Effector CD4-positive, alpha-beta T cell (primary cell): Measurements from ENCODE around the gene TMEM52.
A peak's percentile ranks its signal among the peaks of the same experiment; 100 is the strongest.

Experiments
- DNase-seq: peaks from one replicate; pipeline ENCODE4 v3.0.0-alpha.2; 2020
- total RNA-seq: gene quantifications from one replicate; lab custom pipeline; 2026; lab: John Stamatoyannopoulos, UW

The TMEM52 gene
- 1.3 reads per million for total RNA-seq

DNA sequence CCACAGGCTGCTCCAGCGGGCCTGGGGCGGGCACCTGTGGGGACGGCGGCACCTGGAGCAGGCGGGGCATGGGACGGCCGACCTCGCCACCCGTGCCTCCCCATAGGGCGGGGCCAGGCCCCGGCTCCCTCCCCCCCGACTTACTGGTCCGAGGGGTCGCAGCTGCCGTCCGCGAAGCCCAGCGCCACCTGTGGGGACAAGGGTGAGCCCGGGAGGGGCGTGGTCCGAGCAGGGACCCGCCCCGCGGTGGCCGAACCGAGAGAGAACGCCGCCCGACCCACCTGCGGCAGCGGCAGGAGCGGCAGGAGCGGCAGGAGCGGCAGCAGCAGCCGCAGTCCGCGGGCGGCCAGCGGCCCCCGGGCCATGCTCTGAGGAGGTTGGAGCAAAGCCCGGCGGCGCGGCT is at the start of gene TMEM52:
TMEM52 (minus strand) TSS at position 379 of the 403 bp plus-strand sequence; CDS start at position 365, 14 bp downstream.
- DNase-seq: no peak

DNA sequence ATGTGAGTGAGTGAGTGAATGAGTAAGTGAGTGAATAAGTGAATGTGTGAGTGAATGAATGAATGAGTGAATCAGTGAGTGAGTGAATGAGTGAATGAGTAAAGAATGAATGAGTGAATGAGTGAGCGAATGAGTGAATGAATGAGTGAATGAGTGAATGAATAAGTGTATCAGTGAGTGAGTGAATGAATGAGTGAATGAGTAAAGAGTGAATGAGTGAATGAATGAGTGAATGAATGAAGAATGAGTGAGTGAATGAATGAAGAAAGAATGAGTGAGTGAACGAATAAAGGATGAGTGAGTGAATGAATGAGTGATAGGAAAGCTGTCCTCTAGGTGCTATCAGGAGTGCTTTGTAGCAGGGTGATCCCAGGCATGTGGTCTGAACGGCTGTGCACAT is 48.8 kb upstream of the TMEM52 start:
- no peak for DNase-seq

DNA sequence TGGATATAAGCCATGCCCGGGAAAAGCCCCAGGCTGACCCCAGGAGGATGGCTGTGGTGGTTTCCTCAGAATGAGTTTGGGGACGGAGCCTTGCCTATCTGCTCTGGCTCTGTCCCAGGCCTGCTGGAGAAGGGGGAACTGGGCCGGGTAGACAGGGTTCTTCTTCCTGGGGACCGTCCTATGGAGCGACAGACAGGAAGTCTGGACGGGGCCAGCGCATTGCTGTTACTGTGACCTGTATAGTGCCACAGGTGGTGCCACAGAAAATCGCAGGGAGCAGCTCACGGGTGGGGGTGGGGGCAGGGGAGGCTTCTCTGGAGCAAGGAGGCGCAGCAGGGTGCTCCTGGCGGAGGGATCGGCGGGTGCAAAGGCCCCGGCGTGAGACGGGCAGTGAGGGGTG is 48.1 kb upstream of the TMEM52 start:
- DNase-seq: no peak

DNA sequence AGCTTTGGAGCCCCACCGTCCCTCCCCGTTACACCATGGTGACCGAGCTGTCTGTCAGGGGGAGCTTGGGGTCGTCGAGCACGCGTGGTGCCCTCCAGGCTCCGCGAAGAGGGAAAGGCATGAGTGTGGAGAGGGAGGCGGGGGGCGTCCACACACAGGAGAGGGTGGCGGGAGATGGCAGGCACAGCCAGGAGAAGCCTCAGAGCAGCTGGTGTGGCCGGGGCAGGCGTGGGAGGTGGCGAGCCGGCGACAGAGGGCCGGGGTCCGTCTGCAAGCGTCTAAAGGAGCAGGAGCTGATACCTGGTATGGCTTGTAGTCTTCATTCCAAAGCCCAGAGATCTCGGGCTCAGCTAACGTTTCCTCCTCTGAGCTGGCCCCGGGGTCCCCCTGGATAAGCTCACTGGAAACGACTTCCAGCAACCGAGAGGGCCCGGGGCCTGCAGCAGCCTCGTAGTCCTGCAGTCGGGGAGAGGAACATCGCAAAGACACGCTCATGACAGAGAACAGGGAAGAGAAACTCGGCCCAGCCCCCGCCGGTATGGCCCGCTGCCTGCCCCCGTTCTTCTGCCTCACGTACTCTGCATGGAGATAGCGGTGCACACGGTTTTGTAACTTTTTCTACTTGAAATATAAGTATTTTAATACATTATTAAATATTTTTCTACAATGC is 47.1 kb upstream of the TMEM52 start:
- DNase-seq: no peak

DNA sequence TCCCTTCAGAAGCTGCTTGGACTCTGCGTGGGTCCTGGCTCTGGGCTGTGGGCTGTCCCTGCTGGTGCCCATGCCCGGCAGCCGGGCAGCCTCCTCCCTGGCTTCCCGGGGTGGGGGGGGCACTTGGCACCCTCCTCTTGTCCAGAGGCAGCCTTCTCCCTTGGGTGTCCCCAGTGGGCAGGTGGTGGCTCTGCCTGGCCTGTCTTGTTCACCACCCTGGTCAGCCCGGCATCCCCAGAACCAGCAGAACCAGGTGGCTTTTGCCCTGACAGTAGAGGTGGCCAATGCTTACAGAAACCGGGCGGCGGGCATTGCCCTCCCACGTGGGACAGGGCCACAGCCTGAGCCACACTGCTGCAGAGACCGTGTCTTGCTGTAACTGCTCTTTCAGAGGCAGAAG is 46.5 kb upstream of the TMEM52 start:
- no peak for DNase-seq

DNA sequence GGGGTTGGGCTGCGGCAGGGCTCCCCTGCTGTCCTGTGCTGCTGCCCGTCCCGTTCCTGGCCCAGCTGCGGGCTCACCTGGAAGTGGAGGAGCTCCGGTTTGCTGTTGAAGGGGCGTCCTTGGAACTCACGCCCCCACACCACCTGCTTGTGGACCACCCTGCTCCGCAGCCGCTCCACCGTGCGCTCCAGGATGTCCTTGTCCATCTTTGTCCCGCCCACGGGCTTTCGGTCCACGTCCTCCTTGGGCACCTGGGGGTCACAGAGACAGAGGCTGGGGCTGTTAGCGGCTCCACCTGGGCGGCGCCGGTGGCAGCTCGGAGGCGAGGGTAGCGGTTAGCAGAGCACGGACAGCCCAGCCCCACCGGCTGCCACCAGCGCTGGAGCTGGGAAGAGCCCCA is 45.7 kb upstream of the TMEM52 start:
- no peak for DNase-seq

DNA sequence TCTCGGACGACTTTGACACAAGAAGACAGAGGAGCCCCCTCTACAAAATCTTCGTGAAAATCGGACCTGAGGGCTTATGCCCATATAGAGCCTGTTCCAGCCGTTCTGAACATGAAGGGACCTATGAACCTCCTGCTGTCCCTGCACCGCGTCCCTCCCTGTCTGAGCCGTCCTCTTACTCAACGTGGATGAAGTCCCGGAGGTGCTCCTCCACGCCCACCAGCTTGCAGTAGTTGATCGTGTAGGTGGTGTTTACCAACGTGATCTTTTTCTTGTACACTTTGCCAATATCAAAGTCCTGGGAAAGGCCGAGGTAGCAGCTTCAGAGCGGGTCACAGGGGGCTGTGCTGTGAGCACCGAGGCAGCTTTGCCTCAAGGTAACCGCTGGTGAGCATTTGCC is 44.5 kb upstream of the TMEM52 start:
- no peak for DNase-seq

DNA sequence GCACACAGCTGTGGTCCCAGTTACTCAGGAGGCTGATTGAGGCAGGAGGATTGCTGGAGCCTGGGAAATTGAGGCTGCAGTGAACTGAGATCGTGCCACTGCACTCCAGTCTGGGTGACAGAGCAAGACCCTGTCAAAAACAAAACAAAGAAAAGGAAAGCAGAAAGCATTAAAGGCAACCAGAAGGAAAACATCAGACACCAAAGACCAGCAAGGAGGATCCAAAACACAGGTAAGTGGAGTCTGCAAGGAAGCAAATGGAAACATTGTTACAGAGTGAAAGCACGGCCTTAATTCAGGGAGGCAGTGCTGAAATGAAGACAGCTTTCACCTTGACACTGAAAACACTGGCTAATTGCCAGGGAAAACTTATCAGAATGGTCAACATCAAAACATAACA is 43.7 kb upstream of the TMEM52 start:
- DNase-seq: no peak

DNA sequence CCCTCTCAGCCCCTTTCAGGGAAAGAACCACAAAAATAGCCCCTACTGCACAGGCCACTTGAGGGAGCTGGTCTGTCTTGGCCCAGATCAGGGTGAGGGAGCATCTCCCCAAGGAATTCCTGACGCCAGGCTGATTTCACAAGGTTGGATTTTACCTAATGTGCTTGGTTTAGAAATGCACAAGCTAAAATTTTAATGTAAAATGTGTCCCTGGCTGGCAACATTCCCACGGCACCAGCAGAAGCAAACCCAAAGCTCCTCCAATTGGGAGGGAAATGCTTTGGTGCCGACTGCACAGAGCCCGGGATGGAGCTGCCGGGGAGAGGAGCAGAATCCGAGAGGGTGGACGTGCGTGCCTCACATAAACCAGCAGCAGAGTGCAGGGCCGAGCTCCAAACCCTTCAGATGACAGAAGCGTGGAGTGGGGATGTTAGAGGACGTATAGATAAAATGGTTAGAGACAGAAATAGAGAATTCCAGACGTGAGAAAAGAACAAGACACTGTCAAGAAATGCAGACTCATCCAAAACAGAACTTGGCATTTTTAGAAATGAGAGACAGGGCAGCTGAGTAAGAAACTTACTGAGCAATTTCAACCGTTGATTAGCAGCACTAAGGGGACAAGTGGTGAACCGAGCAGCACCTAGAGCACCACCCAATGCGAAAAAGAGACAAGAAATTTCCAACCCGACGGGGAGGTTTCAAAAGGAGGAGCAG is 41.6 kb upstream of the TMEM52 start:
- no peak for DNase-seq

DNA sequence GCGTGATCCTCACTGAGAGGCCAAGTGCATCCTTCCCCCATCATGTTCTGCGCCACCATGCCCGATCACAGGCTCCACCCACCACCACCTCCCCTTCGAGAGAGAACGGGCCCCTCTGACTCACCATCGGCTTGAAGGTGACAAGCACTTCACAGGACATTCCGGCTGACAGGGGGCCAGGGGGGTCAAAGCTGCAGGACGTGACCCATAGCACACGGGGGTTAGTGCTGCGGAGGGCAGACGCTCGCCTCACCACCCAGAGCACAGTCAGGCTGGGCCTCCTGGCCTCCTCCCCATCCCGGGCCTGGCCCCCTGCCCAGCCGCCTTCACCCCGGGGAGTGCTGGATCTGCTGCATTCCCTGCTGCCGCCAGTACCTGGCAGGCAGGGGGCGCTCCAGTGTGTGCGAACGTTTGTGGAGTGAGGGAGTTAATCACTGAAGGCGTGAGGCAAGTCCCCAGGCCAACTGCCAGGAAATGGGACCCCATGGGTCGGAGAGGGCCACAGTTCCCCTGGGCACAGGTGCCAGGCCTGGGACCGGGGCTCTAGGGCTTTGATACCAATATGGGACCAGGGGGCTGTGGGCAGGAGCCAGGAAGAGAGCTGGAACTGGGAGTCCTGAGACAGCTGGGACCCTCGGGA is 40.9 kb upstream of the TMEM52 start:
- DNase-seq: peak; percentile 36

DNA sequence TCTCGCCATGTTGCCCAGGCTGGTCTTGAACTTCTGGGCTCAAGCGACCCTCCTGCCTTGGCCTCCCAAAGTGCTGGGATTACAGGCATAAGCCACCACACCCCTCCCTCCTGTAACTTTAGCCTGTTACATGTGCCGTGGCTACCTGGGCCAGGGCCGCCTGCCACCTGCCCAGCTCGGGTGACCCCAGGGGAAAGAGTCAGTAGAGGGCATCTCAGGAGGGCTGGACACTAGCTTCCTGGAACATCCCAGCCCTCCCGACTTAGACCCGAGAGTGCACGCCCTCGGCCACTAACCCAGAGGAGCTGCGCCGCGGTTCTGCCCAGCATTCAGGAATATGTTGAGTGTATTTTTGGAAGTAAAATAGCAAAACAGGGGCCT is 40.4 kb upstream of the TMEM52 start:
- no peak for DNase-seq

DNA sequence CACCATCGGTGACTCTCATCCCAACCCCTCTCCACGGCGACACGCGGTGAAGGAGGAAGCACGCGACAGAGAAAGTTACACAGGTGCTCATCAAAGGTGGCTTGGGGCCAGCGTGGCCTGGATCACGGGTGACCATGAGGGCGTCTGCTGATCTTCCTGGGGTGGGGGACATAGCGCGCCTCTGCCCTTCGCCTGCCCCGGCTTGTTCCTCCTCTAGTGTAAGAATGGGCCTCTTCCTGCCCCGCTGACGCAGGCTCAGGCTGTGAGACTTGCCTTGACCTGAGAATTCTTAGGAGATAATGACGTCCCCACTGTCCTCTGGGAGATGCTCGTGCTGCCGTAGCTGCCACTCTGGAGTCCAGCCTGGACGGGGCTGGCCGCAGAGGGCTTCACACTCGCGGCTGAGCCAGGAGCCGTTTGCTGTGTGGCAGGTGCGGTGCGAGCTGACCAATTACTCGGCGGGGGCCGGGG is 39.0 kb upstream of the TMEM52 start:
- DNase-seq: no peak

DNA sequence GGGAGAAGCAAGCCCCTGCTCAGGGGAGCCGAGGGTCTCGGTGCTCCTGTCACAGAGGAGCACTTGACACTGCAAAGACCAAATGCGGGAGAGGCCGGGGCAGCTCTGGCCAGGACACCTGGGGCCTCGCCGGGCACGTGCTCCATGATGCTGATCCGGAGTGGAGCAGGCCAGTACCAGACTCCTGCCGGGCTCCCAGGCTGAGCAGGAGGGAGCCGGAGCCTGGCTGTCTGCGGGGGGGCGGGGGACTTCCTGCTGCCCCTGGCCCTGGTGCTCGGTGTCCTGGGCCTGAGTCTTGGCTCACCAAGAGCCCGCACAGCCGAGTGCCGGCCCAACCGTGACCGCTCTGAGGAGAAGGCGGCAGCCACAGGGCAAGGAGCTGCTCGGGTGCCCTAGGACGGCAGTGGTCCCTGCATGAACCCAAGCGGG is 38.5 kb upstream of the TMEM52 start:
- no peak for DNase-seq

DNA sequence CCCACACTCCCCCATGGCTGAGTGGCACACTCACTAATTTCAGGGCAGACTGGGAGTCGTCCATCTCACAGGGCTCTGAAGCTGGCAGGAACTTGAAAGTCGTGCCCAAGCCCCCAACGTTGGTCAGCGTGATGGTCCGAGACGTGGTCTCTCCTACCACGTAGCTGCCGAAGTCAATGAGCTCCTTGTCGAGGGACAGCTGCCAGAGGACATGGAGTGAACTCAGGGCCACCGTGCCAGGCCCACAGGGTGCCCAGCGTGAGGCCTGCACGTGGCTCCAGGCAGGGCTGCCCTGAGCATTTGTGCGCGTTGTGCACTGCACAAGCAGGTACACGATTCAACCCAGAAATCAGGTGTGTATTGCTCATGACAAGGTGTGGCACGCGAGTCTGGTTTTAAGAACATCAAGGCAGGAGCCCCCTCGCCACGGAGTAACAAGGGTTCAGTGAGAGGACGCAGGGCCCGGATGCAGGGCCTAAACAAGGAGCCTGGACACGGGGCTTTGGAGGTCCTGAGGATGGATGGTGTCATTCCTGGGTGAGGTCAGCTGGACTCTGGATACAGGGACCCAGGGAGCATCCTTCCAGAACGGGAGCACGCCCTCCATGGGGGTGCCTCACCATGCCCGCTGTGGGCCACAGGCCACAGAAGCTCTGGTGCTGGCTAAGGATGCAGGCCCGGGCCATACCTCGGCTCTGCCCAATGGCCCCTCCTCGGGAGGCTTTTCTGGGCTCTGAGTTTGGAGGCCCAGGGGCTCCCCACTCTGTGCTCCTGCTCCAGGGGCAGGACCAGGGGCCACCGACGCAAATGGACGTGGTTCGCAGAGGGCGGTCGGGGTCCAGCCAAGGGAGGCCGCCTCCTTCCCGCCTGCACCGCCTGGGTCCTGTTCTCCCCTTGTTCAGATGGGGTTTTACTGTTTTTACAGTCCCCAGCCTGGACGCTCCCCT is 37.8 kb upstream of the TMEM52 start:
- DNase-seq: no peak

DNA sequence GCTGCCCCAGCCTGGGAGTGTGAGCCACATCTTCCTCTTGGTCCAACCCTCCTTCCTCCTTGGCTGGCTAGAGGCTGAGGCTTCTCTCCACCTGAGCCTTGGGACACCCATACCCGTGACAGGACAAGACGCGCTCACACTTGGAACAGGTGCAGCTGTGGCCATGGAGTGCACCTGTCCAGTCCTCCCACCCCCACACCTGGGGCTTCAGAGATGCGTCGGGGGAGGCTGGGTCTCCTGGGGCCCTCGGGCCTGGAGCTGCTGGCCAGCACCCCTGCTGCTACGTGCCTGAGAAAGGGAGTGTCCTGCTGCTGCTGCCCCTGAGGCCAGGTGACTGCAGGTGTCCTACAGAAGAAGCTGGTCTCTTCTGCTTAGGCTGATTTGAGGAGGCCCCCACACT is 37.0 kb upstream of the TMEM52 start:
- no peak for DNase-seq

DNA sequence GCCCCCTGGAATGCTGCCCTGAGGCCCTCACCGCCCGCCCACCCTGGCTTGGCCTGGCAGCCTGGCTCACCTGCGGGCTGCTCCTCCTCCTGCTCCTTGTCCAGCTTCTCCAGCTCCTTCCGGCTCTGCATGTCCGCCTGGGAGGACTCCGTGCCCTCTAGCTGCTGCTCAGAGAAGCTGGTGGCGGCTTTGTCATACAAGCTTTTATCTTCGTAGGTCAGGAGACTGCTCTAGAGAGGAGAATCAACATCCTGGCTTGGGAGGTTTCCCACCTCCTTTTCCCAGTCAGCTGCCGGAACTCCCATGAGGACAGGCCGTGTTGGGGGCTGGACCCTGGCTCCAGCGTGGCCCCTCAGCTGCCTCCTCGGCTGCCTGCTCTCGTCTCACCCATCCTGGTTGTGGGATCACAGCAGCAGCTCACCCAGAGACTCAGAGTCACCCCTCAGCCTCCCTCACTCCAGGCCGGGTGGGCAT is 36.6 kb upstream of the TMEM52 start:
- DNase-seq: no peak

DNA sequence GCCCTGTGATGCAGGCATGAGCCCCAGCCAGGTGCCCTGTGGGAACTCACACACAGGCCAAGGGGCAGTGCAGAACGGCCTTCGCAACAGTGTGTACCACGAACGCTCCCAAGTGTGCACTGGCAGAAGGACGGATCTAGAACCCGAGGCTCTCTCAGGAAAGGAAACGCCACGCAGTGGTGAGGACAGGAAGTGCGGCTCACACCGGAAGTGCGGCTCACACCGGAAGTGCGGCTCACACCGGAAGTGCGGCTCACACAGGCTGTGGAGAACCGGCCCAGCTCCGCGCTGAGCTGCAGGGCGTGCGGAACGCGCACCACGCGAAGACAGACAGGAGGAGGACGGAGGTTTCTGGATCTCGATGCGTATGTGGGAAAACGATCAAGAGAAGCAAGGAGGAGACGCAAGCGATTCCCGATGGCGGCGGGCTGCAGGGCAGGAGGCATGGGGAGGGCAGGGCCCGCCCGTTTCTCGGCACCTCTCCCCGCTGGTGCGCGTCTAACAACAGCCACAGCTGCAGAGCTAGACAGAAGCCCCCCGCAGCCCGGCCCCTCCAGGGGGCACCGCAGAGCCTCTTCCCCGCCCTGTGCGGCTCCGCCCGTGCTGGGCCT is 35.9 kb upstream of the TMEM52 start:
- no peak for DNase-seq

DNA sequence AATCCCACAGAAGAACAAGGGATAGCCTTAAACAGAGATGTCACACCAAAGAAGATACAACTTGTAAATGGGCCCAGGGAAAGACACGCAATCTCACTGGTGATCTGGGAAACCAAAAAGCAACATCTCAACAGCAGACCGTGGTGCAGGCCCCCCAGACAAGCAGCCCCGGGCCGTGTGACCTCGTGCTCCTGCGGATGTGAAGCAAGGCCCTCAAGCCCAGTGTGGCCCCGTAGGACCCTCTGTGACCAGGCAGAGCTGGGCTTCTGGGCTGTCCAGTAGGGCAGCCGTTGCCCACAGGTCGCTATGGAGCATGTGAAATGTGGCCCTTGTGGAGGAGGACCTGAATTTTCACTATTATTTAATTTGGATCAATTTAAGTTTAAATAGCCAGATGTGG is 34.9 kb upstream of the TMEM52 start:
- DNase-seq: no peak

DNA sequence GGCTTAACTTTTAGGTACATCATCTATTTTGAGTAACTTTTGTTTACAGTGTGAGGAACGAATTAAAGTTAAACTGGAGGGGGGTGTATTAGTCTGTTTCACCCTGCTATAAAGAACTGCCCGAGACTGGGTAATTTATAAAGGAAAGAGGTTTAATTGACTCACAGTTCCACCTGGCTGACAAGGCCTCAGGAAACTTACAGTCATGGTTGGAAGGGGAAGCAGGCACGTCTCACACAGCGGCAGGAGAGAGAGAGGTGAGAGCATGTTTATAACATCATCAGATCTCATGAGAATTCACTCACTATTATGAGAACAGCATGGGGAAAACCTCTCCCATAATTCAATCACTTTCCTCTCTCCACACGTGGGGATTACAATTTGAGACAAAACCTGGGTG is 31.9 kb upstream of the TMEM52 start:
- no peak for DNase-seq

DNA sequence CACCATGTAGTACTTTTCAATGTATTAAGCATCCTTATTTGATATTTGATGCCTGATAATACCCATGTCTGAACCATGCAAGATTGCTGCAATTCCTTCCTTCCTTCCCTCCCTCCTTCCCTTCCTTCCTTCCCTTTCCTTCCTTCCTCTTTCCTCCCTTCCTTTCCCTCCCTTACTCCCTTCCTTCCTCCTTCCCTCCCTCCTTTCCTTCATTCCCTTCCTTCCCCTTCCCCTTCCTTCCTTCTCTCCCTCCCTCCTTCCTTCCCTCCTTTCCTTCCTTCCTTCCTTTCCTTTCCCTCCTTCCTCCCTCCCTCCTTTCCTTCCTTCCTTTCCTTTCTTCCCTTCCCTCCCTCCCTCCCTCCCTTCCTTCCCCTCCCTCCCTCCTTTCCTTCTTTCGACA is 29.7 kb upstream of the TMEM52 start:
- no peak for DNase-seq

DNA sequence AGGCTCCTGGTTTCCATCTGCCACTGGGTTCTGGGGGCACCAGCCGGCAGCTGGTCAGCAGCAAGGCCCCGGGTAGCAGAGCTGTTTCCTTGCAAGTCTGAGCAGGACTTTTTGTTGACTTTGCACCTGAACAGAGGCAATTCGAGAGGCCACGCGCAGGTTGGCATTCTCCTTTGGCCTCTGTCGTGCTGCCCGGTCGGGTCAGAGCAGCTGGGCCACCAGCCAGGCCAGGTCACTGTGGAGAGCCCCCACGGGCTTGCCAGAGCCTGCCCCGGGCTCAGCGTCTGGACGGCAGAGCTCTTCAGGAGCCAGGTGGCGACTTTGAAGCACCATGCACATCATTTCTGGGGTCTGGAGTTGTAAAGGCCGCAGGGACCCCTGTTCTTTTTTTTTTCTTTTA is 28.4 kb upstream of the TMEM52 start:
- DNase-seq: no peak

DNA sequence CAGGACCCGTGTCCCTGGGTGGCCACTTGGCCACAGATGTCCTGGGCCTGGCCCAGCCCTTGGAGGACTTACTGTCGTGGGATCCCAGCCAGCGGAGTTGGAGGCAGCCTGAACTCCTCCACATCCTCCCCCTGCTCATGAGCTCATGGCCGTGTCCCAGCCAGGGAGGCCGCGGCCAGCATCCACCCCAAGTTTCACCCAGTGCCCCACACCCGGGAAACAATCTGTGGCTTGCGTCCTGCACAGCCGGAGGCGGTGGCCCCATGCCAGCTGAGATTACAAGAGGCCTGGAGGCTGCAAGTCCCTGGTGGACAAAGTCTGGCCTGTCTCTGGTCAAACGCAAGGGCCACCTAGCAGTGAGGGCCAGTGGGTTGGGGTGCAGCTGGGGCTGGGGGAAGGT is 27.5 kb upstream of the TMEM52 start:
- DNase-seq: no peak
